Renal pelvis (tissue), 4 donors: ENCODE results near the gene PRPH. TPM values are rescaled to one million over a fixed set of nuclear protein-coding genes. Genes with fewer than 3 reads are reported as not detected.
"Not testable (repeated sequence)": the region's sequence is repeated elsewhere in the genome, so short reads cannot be mapped to it uniquely, and the experiment has no call there.

Source experiments
- DNase-seq: peaks from one replicate; pipeline ENCODE4 v3.0.0-alpha.2; 2013
- polyA plus RNA-seq, 3 donors: library from polyadenylated mRNA; unstranded; fragments of 120-200 nt; gene quantifications; one replicate each; pipeline ENCODE4 v1.2.1, GENCODE V29; 2013; ENCODE audit not compliant: insufficient read length in 3 of 3

PRPH gene
- polyA plus RNA-seq, 3 donors = 0.30 to 0.56 (median 0.47) TPM

DNA sequence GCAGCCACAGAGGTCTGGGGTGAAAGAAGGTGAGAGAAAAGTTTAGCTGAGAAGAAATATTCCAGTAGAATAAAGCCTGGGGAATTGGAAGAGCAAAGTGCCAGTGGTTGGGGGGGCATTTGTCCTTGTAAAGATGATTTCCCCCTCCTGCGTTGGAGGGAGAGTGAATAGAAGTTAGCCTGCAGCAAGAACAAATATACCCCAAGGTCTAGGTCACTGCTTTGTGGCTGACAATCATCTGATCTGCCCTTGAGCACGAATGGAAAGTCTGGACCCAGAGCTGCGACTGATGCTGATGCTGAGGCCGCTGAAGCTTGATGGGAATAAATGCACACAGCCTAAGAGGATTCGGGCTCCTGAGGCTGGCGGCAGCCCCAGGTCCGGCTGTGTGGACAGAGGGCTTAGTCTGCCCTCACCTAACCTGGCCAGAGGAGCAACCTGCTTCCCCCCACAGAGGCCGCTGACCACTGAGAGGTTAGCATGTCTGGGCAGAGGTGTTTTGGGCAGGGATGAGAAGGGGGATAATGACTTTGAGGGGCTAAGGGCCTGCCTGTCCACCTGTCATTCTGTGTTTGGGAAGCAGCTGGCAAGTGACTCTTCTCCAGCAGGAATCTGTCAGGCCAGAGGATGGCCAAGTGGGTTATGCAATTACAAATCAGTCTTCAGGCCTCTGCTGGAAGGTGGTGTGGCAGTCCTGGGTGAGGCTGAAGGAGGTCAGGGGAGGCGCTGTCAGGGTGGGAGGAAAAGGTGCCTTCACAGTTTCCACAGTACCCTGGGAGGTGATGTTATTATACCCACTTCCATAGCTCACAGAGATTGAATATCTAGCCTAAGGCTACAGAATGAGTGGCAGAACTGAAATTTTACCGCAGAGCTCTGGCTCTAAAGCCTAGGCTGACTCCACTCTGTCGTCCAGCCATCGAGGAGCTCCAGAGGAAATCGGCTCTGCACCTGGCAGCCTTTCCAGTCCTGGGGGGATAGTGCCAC lies 18.4 kb upstream of the PRPH start:
- no peak for DNase-seq

DNA sequence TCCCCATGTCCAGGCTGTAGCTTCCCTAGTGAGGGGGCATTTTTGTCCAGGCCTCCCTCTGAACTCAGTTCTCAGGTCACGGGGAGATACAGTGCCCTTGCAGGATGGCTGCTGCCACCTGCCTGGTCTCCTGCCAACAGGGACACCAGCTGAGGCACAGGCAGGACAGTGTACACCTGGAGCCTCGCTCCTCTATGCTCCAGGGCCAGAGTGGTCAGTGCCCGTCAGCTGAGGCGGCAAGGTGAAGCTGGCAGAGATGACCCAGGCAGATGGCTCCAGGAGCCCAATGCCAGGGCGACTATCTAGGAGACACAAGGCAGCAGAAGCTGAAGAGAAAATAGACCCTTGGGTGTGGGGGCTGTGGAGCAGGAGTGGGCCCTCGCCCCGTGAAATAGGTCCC lies 17.5 kb upstream of the PRPH start:
- no peak for DNase-seq

DNA sequence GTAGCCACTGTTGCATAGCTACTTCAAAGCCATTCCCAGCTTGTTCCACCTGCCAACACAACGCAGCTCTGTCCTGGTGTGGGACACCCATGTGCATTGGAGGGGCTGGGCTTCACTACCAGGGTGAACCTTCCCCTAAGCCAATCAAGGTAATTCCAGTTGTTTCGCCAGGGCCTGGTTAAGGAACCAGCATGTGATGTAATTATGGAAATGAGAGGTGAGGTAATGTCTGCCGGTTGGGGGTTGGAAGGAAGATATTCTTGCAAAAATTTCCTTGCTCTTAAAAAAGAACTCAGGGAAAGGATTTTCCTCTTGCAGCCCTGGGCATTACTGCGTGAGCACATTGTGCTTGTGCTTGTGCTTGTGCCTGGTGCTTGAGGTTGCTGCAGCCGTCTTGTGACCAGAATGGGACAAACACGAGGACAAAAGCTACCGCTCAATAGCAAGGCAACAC lies 15.2 kb upstream of the PRPH start:
- peak; percentile 46 for DNase-seq

DNA sequence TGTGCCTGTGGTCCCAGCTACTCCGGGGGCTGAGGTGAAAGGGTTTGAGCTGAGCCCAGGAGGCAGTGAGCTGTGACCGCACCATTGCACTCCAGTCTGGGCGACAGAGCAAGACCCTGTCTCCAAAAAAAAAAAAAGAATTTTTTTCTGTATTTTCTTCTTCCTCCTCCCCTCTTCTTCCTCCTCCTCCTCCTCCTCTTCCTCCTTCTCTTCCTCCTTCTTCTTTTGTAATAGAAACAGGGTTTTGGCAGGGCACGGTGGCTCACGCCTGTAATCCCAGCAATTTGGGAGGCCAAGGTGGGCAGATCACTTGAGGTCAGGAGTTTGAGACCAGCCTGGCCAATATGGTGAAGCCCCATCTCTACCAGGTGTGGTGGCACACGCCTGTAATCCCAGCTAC lies 14.4 kb upstream of the PRPH start:
- not testable (repeated sequence) for DNase-seq

- DNase-seq = no peak
Observed at GRCh38 chr12:49282302-49282701, 12.6 kb upstream of the PRPH start.

GRCh38 chr12:49282740-49283375 lies 12.1 kb upstream of the PRPH start:
- not testable (repeated sequence) for DNase-seq

DNA sequence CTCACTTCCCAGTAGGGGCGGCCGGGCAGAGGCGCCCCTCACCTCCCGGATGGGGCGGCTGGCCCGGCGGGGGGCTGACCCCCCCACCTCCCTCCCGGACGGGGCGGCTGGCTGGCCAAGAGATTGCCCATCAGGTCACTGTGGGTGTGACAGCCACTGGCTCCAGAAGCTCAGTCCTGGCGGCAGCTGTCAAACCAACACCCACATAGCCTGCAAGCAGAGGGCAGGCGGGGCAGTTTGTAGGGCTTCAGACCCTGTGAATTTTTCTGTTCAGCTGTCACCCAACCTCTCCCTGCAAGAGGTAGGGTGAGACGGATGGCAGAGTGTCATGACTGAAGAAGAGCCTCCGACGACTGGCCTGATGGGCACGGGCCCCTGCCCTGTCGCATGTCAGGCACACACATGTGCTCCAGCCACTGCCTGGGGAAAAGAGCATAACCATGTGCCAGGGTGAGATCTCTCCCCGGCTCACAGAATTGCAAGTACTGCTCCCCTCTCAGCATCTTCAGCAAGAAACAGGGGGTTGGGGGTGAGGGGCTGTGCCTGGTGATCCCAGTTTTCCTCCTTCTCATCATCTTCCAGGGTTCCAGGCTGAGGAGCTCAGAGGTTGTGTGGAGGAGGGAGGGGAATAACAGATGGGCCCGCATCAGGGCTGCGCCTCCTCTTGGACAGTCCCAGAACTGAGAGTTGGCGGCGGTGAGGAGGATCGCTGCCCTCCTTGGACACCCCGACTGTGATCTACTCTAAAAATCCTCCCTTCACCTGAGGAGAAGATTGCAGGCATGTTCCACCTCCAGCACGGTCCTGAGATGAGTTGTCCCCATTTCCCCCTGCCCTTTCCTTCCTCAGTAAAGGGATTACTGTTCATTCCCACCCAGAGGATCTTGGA lies 11.2 kb upstream of the PRPH start:
- no peak for DNase-seq

DNA sequence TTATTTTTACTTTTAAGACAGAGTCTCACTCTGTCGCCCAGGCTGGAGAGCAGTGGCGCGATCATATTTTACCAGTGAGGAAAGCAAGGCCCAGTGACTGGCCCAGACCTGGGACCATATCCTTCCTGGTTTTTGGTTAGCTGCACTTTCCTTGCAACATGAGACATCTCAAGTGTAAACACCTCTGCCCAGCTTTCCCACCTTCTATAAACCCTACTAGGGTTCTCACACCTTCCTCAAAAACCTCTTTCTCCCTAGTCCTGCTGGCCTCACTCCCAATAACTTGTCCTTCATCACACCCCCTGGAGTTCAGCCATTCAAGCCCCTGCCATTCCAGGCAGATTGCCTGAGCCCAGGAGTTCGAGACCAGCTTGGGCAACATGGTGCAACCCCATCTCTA lies 10.3 kb upstream of the PRPH start:
- no peak for DNase-seq

GRCh38 chr12:49287876-49288275 lies 7.1 kb upstream of the PRPH start:
- no peak for DNase-seq

GRCh38 chr12:49288412-49288853 lies 6.5 kb upstream of the PRPH start:
- DNase-seq = no peak

GRCh38 chr12:49288922-49289555 lies 5.9 kb upstream of the PRPH start:
- DNase-seq = no peak

GRCh38 chr12:49292729-49293055 lies 2.3 kb upstream of the PRPH start:
- no peak for DNase-seq

GRCh38 chr12:49293056-49293956 lies 1.6 kb upstream of the PRPH start:
- DNase-seq = no peak

DNA sequence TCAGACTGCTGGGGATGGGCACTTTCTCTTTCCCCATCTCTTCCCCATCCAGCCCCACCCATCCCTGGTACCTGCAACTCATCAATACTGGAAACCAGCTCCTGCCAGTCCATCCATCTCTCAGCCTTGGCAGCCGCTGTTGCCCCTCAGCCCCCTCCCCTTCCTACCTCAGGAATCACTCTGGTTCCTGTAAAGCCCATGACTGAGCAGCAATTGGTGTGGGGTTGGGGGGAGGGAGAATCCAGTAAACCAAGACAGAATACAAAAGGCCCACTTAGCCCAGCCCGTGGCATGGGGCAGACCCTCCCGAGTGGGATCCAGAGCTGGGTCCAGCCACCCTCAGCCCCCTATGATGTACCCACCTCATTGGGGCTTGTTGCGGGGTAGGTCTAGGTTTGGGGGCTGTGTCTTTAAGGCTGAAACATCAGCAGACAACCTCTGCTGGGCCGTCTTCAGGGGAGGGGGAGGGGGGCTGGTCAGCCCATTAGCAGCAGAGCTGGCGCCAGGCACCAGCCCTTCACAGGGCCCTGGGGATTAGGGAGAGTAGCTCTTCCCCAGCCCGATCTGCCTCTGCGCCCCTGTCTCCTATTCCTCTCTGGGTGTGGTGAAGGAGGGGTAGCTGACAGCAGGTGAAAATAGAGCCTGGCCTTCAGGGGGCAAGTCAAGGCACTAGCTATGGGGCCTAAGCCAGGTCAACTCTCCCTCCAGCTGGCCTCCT lies 702 bp upstream of the PRPH start:
- no peak for DNase-seq

GRCh38 chr12:49294804-49295081 lies 204 bp upstream of the PRPH start:
- DNase-seq = no peak

- no peak for DNase-seq
Observed at GRCh38 chr12:49296034-49296835, 1.3 kb downstream of the PRPH start.

DNA sequence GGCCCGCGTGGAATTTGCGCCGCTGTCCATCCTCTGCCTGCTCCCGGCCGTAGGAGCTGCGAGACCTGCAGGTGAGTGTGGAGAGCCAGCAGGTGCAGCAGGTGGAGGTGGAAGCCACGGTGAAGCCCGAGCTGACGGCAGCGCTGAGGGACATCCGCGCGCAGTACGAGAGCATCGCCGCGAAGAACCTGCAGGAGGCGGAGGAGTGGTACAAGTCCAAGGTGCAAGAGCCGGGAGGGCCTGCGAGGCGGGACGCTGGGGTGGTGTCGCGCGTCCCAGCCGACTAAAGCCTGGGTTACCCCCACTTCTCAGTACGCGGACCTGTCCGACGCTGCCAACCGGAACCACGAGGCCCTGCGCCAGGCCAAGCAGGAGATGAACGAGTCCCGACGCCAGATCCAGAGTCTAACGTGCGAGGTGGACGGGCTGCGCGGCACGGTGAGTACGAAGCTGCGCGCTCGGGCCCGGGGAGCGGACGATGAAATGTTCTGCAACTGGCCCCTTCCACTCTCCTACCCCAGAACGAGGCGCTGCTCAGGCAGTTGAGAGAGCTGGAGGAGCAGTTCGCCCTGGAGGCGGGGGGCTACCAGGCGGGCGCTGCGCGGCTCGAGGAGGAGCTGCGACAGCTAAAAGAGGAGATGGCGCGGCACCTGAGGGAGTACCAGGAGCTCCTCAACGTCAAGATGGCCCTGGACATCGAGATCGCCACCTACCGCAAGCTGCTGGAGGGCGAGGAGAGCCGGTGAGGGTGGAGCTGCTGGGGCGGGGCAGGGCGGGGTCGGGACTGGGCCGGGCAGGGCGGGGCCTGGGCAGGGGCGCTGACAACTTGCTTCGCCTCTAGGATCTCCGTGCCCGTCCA lies 2.1 kb downstream of the PRPH start:
- no peak for DNase-seq

DNA sequence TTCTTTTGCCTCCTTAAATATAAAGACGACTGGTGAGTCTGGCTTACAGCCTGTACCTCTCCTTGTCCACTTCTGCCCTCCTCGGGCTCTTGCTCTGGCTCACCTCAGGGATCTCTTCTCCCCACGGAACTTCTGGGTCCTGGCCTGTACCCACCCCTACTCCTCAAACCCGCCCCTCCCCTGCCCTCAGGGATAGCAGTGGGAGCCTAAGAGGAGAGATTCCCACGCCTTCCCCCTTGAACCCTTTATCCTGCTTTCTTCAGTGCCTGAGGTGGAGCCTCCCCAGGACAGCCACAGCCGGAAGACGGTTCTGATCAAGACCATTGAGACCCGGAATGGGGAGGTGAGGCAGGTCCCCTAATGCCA lies 2.7 kb downstream of the PRPH start:
- no peak for DNase-seq
